ENCODE data around the gene SMG1.
"Not testable (repeated sequence)": the region's sequence is repeated elsewhere in the genome, so short reads cannot be mapped to it uniquely, and the experiment has no call there.

SMG1 gene

GRCh38 chr16:18925986-18926865 is at the start of gene SMG1:
TSS of gene SMG1 (minus strand) at chr16:18926408. CDS start at chr16:18926041, 367 bp downstream.
- peak; percentile 94 for DNase-seq

- DNase-seq = no peak
These were observed 48.9 kb upstream of the SMG1 start for GRCh38 chr16:18975109-18975508.

- no peak for DNase-seq
These were observed 43.6 kb upstream of the SMG1 start for GRCh38 chr16:18969855-18970240.

- DNase-seq = peak; percentile 58
These were observed 43.0 kb upstream of the SMG1 start for GRCh38 chr16:18969050-18969854.

GRCh38 chr16:18966791-18967190 is 40.6 kb upstream of the SMG1 start:
- DNase-seq = no peak

GRCh38 chr16:18965555-18965954 is 39.3 kb upstream of the SMG1 start:
- no peak for DNase-seq

GRCh38 chr16:18959031-18959505 is 32.9 kb upstream of the SMG1 start:
- DNase-seq = no peak

GRCh38 chr16:18958621-18959029 is 32.4 kb upstream of the SMG1 start:
- no peak for DNase-seq

- DNase-seq = not testable (repeated sequence)
These were observed 30.5 kb upstream of the SMG1 start for GRCh38 chr16:18956658-18957241.

GRCh38 chr16:18955874-18956580 is 29.8 kb upstream of the SMG1 start:
- peak; percentile 26 for DNase-seq

GRCh38 chr16:18953547-18953946 is 27.3 kb upstream of the SMG1 start:
- no peak for DNase-seq

- no peak for DNase-seq
These were observed 24.4 kb upstream of the SMG1 start for GRCh38 chr16:18950469-18951185.

GRCh38 chr16:18948372-18949020 is 22.3 kb upstream of the SMG1 start:
- DNase-seq = no peak

GRCh38 chr16:18945233-18945632 is 19.0 kb upstream of the SMG1 start:
- no peak for DNase-seq

- no peak for DNase-seq
These were observed 17.2 kb upstream of the SMG1 start for GRCh38 chr16:18943414-18943813.

- DNase-seq = no peak
These were observed 15.9 kb upstream of the SMG1 start for GRCh38 chr16:18942061-18942460.

GRCh38 chr16:18941471-18941870 is 15.3 kb upstream of the SMG1 start:
- DNase-seq = no peak

- no peak for DNase-seq
These were observed 12.8 kb upstream of the SMG1 start for GRCh38 chr16:18938986-18939385.

- DNase-seq = no peak
These were observed 11.2 kb upstream of the SMG1 start for GRCh38 chr16:18937390-18937789.

GRCh38 chr16:18936727-18937340 is 10.6 kb upstream of the SMG1 start:
- DNase-seq = no peak

GRCh38 chr16:18933501-18933900 is 7.3 kb upstream of the SMG1 start:
- no peak for DNase-seq
